Neural cell (in vitro differentiated cells): ENCODE data around the gene KXD1. TPM values are rescaled to one million over a fixed set of nuclear protein-coding genes. Genes with fewer than 3 reads are reported as not detected.

Experiments used
- H2AFZ ChIP-seq: fragments of 200-600, 300-800 bp; sonication (generic), shearing (Covaris generic); 2 replicates; pipeline ENCODE4 v1.6.0; 2014; ENCODE audit warnings: low read depth, mild to moderate bottlenecking, antibody characterized with exemption, low read length, moderate library complexity
- H3F3A ChIP-seq: fragments of 200-600 bp; shearing (Covaris generic); 2 replicates; pipeline ENCODE4 v1.6.1; 2016; ENCODE audit warnings: mild to moderate bottlenecking, moderate library complexity, mixed read lengths, antibody characterized with exemption, low read length; ENCODE audit not compliant: insufficient read depth, poor library complexity, severe bottlenecking
- H3K27ac ChIP-seq: fragments of 200-600, 300-800 bp; sonication (generic), shearing (Covaris generic); 2 replicates; pipeline ENCODE4 v1.5.1; 2014; ENCODE audit warnings: mild to moderate bottlenecking, low read length, moderate library complexity
- H3K27me3 ChIP-seq: fragments of 300-800, 200-600 bp; sonication (generic), shearing (Covaris generic); 2 replicates; pipeline ENCODE4 v1.6.0; 2014; ENCODE audit warnings: mild to moderate bottlenecking, low read depth, low read length, moderate library complexity; ENCODE audit not compliant: insufficient read depth
- H3K36me3 ChIP-seq: fragments of 300-800, 200-600 bp; sonication (generic), shearing (Covaris generic); 2 replicates; pipeline ENCODE4 v1.5.1; 2014; ENCODE audit warnings: mild to moderate bottlenecking, antibody characterized with exemption, low read length, moderate library complexity; ENCODE audit not compliant: insufficient read depth
- H3K4me2 ChIP-seq: fragments of 300-800, 200-600 bp; sonication (generic), shearing (Covaris generic); 2 replicates; pipeline ENCODE4 v1.6.0; 2014; ENCODE audit warnings: mild to moderate bottlenecking, low read length
- H3K4me3 ChIP-seq: fragments of 300-800, 200-600 bp; sonication (generic), shearing (Covaris generic); 2 replicates; pipeline ENCODE4 v1.5.1; 2014; ENCODE audit warnings: mild to moderate bottlenecking, low read length, moderate library complexity
- H3K79me2 ChIP-seq: fragments of 200-600 bp; shearing (Covaris generic); replicated peaks from 2 replicates; pipeline ENCODE4 v1.6.0; 2014; ENCODE audit warnings: mild to moderate bottlenecking, low read length, moderate library complexity; ENCODE audit not compliant: insufficient read depth
- H3K9ac ChIP-seq: fragments of 300-800, 200-600 bp; sonication (generic), shearing (Covaris generic); 2 replicates; pipeline ENCODE4 v1.6.1; 2016; ENCODE audit warnings: mild to moderate bottlenecking, low read length, mixed read lengths
- H3K9me2 ChIP-seq: fragments of 200-600 bp; shearing (Covaris generic); 2 replicates; pipeline ENCODE4 v1.6.1; 2016; ENCODE audit warnings: mild to moderate bottlenecking, low read length, mixed read lengths; ENCODE audit not compliant: insufficient read depth
- H3K9me3 ChIP-seq: fragments of 200-600, 300-800 bp; sonication (generic), shearing (Covaris generic); 2 replicates; pipeline ENCODE4 v1.6.1; 2016; ENCODE audit warnings: mild to moderate bottlenecking, mixed run types, low read length, moderate library complexity, mixed read lengths
- H4K20me1 ChIP-seq: fragments of 200-600 bp; shearing (Covaris generic); 2 replicates; pipeline ENCODE4 v1.6.1; 2016; ENCODE audit warnings: mild to moderate bottlenecking, mixed run types; ENCODE audit not compliant: insufficient read depth
- EZH2 ChIP-seq: fragments of 200-600, 300-800 bp; shearing (Covaris generic), sonication (generic); IDR thresholded peaks from 2 replicates; pipeline ENCODE4 v1.6.1; 2014; ENCODE audit warnings: antibody characterized with exemption, low read length, borderline replicate concordance, mild to moderate bottlenecking; ENCODE audit not compliant: insufficient read depth, poor library complexity, severe bottlenecking
- TAF1 ChIP-seq: IDR thresholded peaks from 2 replicates; pipeline ENCODE4 v1.6.1; 2012; ENCODE audit warnings: low read depth
- polyA plus RNA-seq: library from polyadenylated mRNA; depleted of rRNA; stranded (reverse); fragments of >200 nt; gene quantifications from 2 replicates; pipeline ENCODE4 v1.2.3, GENCODE V29; 2014

KXD1 gene
- polyA plus RNA-seq, 1 donor from 2014 or later: 55.8 TPM

GRCh38 chr19:18618236-18618635 is 60.6 kb downstream of the KXD1 start:
- Histone ChIP-seq H3K4me2 (no peak overlapping the region), H3F3A (no peaks in the 10 kb centered on the region), H2AFZ (no peak overlapping the region), H3K9me3 (no peaks in the 10 kb centered on the region), H3K27me3 (peaks cover 2% of the 10 kb centered on the region), H3K27ac (no peak overlapping the region), H3K36me3 (no peaks in the 10 kb centered on the region), H3K79me2 (no peaks in the 10 kb centered on the region), H3K9me2 (no peaks in the 10 kb centered on the region), H4K20me1 (no peaks in the 10 kb centered on the region), H3K4me3 (no peak overlapping the region), H3K9ac (no peak overlapping the region)
- TF ChIP-seq TAF1: no peak
- TF ChIP-seq EZH2: no peak

Other genes with a start within 250 kb of the KXD1 start
- 382 and 410 TPM in 2 replicates for gene LSM4, start 234.8 kb upstream of the KXD1 start, polyA plus RNA-seq
- 5.9 and 10.9 TPM in 2 replicates for gene PGPEP1, start 217.3 kb upstream of the KXD1 start, polyA plus RNA-seq
- gene GDF15, start 171.7 kb upstream of the KXD1 start, polyA plus RNA-seq: 1.6 TPM in 1 of 2 replicates, not detected in the other
- not detected in 2 replicates for gene LRRC25, start 160.2 kb upstream of the KXD1 start, polyA plus RNA-seq
- 148 and 166 TPM in 2 replicates for gene SSBP4, start 138.5 kb upstream of the KXD1 start, polyA plus RNA-seq
- gene ISYNA1, start 119.7 kb upstream of the KXD1 start, polyA plus RNA-seq: 123 and 164 TPM in 2 replicates
- 7.2 and 8.8 TPM in 2 replicates for gene ELL, start 35.8 kb upstream of the KXD1 start, polyA plus RNA-seq
- gene FKBP8, start 14.3 kb upstream of the KXD1 start, polyA plus RNA-seq: 183 and 205 TPM in 2 replicates
- 709 and 765 TPM in 2 replicates for gene UBA52, start 14.0 kb downstream of the KXD1 start, polyA plus RNA-seq
- gene REX1BD, start 30.9 kb downstream of the KXD1 start, polyA plus RNA-seq: 214 and 277 TPM in 2 replicates
- 3.3 and 14.2 TPM in 2 replicates for gene CRLF1, start 48.9 kb downstream of the KXD1 start, polyA plus RNA-seq
- gene TMEM59L, start 55.0 kb downstream of the KXD1 start, polyA plus RNA-seq: 138 and 173 TPM in 2 replicates
- gene KLHL26, start 79.2 kb downstream of the KXD1 start, polyA plus RNA-seq: 4.7 and 8.0 TPM in 2 replicates
- gene CRTC1, start 125.8 kb downstream of the KXD1 start, polyA plus RNA-seq: 10.4 and 14.4 TPM in 2 replicates
- gene COMP, start 233.4 kb downstream of the KXD1 start, polyA plus RNA-seq: not detected in 2 replicates